Neural cell (in vitro differentiated cells): ENCODE data around the gene ZNF564. TPM values are rescaled to one million over a fixed set of nuclear protein-coding genes. Genes with fewer than 3 reads are reported as not detected.

Source experiments
- H2AFZ ChIP-seq: fragments of 200-600, 300-800 bp; sonication (generic), shearing (Covaris generic); 2 replicates; pipeline ENCODE4 v1.6.0; 2014; ENCODE audit warnings: low read depth, mild to moderate bottlenecking, antibody characterized with exemption, low read length, moderate library complexity
- H3F3A ChIP-seq: fragments of 200-600 bp; shearing (Covaris generic); 2 replicates; pipeline ENCODE4 v1.6.1; 2016; ENCODE audit warnings: mild to moderate bottlenecking, moderate library complexity, mixed read lengths, antibody characterized with exemption, low read length; ENCODE audit not compliant: insufficient read depth, poor library complexity, severe bottlenecking
- H3K27ac ChIP-seq: fragments of 200-600, 300-800 bp; sonication (generic), shearing (Covaris generic); 2 replicates; pipeline ENCODE4 v1.5.1; 2014; ENCODE audit warnings: mild to moderate bottlenecking, low read length, moderate library complexity
- H3K27me3 ChIP-seq: fragments of 300-800, 200-600 bp; sonication (generic), shearing (Covaris generic); 2 replicates; pipeline ENCODE4 v1.6.0; 2014; ENCODE audit warnings: mild to moderate bottlenecking, low read depth, low read length, moderate library complexity; ENCODE audit not compliant: insufficient read depth
- H3K36me3 ChIP-seq: fragments of 300-800, 200-600 bp; sonication (generic), shearing (Covaris generic); 2 replicates; pipeline ENCODE4 v1.5.1; 2014; ENCODE audit warnings: mild to moderate bottlenecking, antibody characterized with exemption, low read length, moderate library complexity; ENCODE audit not compliant: insufficient read depth
- H3K4me2 ChIP-seq: fragments of 300-800, 200-600 bp; sonication (generic), shearing (Covaris generic); 2 replicates; pipeline ENCODE4 v1.6.0; 2014; ENCODE audit warnings: mild to moderate bottlenecking, low read length
- H3K4me3 ChIP-seq: fragments of 300-800, 200-600 bp; sonication (generic), shearing (Covaris generic); 2 replicates; pipeline ENCODE4 v1.5.1; 2014; ENCODE audit warnings: mild to moderate bottlenecking, low read length, moderate library complexity
- H3K79me2 ChIP-seq: fragments of 200-600 bp; shearing (Covaris generic); replicated peaks from 2 replicates; pipeline ENCODE4 v1.6.0; 2014; ENCODE audit warnings: mild to moderate bottlenecking, low read length, moderate library complexity; ENCODE audit not compliant: insufficient read depth
- H3K9ac ChIP-seq: fragments of 300-800, 200-600 bp; sonication (generic), shearing (Covaris generic); 2 replicates; pipeline ENCODE4 v1.6.1; 2016; ENCODE audit warnings: mild to moderate bottlenecking, low read length, mixed read lengths
- H3K9me2 ChIP-seq: fragments of 200-600 bp; shearing (Covaris generic); 2 replicates; pipeline ENCODE4 v1.6.1; 2016; ENCODE audit warnings: mild to moderate bottlenecking, low read length, mixed read lengths; ENCODE audit not compliant: insufficient read depth
- H3K9me3 ChIP-seq: fragments of 200-600, 300-800 bp; sonication (generic), shearing (Covaris generic); 2 replicates; pipeline ENCODE4 v1.6.1; 2016; ENCODE audit warnings: mild to moderate bottlenecking, mixed run types, low read length, moderate library complexity, mixed read lengths
- H4K20me1 ChIP-seq: fragments of 200-600 bp; shearing (Covaris generic); 2 replicates; pipeline ENCODE4 v1.6.1; 2016; ENCODE audit warnings: mild to moderate bottlenecking, mixed run types; ENCODE audit not compliant: insufficient read depth
- CTCF ChIP-seq: fragments of 450-650 bp; IDR thresholded peaks from 2 replicates; pipeline ENCODE4 v1.5.1; 2014; ENCODE audit warnings: antibody characterized with exemption, mild to moderate bottlenecking, moderate library complexity; ENCODE audit not compliant: poor library complexity, severe bottlenecking
- EP300 ChIP-seq: fragments of 450-650 bp; conservative IDR thresholded peaks from 2 replicates; pipeline ENCODE4 v1.6.1; 2014; ENCODE audit warnings: antibody characterized with exemption, mild to moderate bottlenecking, moderate library complexity; ENCODE audit not compliant: poor library complexity, severe bottlenecking
- EZH2 ChIP-seq: fragments of 200-600, 300-800 bp; shearing (Covaris generic), sonication (generic); IDR thresholded peaks from 2 replicates; pipeline ENCODE4 v1.6.1; 2014; ENCODE audit warnings: antibody characterized with exemption, low read length, borderline replicate concordance, mild to moderate bottlenecking; ENCODE audit not compliant: insufficient read depth, poor library complexity, severe bottlenecking
- MXI1 ChIP-seq: fragments of 450-650 bp; conservative IDR thresholded peaks from 2 replicates; pipeline ENCODE4 v1.6.1; 2014; ENCODE audit warnings: antibody characterized with exemption, mild to moderate bottlenecking; ENCODE audit not compliant: poor library complexity, severe bottlenecking
- POLR2AphosphoS5 ChIP-seq: IDR thresholded peaks from 2 replicates; pipeline ENCODE4 v1.6.1; 2012
- RAD21 ChIP-seq: fragments of 450-650 bp; conservative IDR thresholded peaks from 2 replicates; pipeline ENCODE4 v1.6.1; 2014; ENCODE audit warnings: antibody characterized with exemption, mild to moderate bottlenecking, moderate library complexity
- REST ChIP-seq: IDR thresholded peaks from 2 replicates; pipeline ENCODE4 v1.6.1; 2012; ENCODE audit warnings: borderline replicate concordance
- SMC3 ChIP-seq: fragments of 450-650 bp; conservative IDR thresholded peaks from 2 replicates; pipeline ENCODE4 v1.6.1; 2014; ENCODE audit warnings: antibody characterized with exemption, mild to moderate bottlenecking, moderate library complexity; ENCODE audit not compliant: poor library complexity
- TAF1 ChIP-seq: IDR thresholded peaks from 2 replicates; pipeline ENCODE4 v1.6.1; 2012; ENCODE audit warnings: low read depth
- polyA plus RNA-seq: library from polyadenylated mRNA; depleted of rRNA; stranded (reverse); fragments of >200 nt; gene quantifications from 2 replicates; pipeline ENCODE4 v1.2.3, GENCODE V29; 2014

ZNF564 gene
- polyA plus RNA-seq, 1 donor from 2014 or later: 7.6 TPM

GRCh38 chr19:12578641-12579040, 27.4 kb upstream of the ZNF564 start:
- Histone ChIP-seq H3K9ac (no peak overlapping the region), H3K27me3 (no peaks in the 10 kb centered on the region), H3K36me3 (peaks cover 14% of the 10 kb centered on the region), H3K9me2 (no peaks in the 10 kb centered on the region), H3F3A (no peaks in the 10 kb centered on the region), H3K4me3 (no peak overlapping the region), H4K20me1 (no peaks in the 10 kb centered on the region), H3K27ac (no peak overlapping the region), H3K9me3 (peaks cover 6% of the 10 kb centered on the region), H2AFZ (no peak overlapping the region), H3K4me2 (no peak overlapping the region), H3K79me2 (no peaks in the 10 kb centered on the region)
- no peak for TF ChIP-seq TAF1
- no peak for TF ChIP-seq RAD21
- no peak for TF ChIP-seq EP300
- no peak for TF ChIP-seq MXI1
- no peak for TF ChIP-seq CTCF
- no peak for TF ChIP-seq POLR2AphosphoS5
- no peak for TF ChIP-seq EZH2
- no peak for TF ChIP-seq SMC3
- TF ChIP-seq REST: no peak

GRCh38 chr19:12574036-12574435, 22.8 kb upstream of the ZNF564 start:
- H3F3A ChIP-seq: no peaks in the 10 kb centered on the region
- no peaks in the 10 kb centered on the region for H3K27me3 ChIP-seq
- H3K9me2 ChIP-seq: no peaks in the 10 kb centered on the region
- H3K4me2 ChIP-seq: no peak overlapping the region
- H3K9me3 ChIP-seq: no peaks in the 10 kb centered on the region
- H3K27ac ChIP-seq: no peak overlapping the region
- no peak overlapping the region for H3K4me3 ChIP-seq
- no peak overlapping the region for H2AFZ ChIP-seq
- peaks cover 10% of the 10 kb centered on the region for H3K36me3 ChIP-seq
- H3K9ac ChIP-seq: no peak overlapping the region
- H3K79me2 ChIP-seq: no peaks in the 10 kb centered on the region
- H4K20me1 ChIP-seq: no peaks in the 10 kb centered on the region
- TF ChIP-seq REST (no peak), RAD21 (no peak), EP300 (no peak), TAF1 (no peak), POLR2AphosphoS5 (no peak), EZH2 (no peak), CTCF (no peak), MXI1 (no peak), SMC3 (no peak)
